CD1c-positive myeloid dendritic cell (primary cell): ENCODE data around the gene OBSCN.

Experiments
- DNase-seq: peaks from one replicate; pipeline ENCODE4 v3.0.0-alpha.2; 2016; ENCODE audit errors: extremely low spot score

The OBSCN gene

GRCh38 chr1:228400237-228400651 lies 192.4 kb downstream of the OBSCN start:
- DNase-seq: no peak

- no peak for DNase-seq
These were observed 193.0 kb downstream of the OBSCN start for GRCh38 chr1:228400692-228401454.

- no peak for DNase-seq
These were observed 194.2 kb downstream of the OBSCN start for GRCh38 chr1:228401782-228402640.

- DNase-seq: no peak
These were observed 194.8 kb downstream of the OBSCN start for GRCh38 chr1:228402641-228403025.

GRCh38 chr1:228403231-228403631 lies 195.4 kb downstream of the OBSCN start:
- no peak for DNase-seq

- peak; percentile 9 for DNase-seq
These were observed 196.4 kb downstream of the OBSCN start for GRCh38 chr1:228404107-228404720.

- DNase-seq: no peak
These were observed 197.5 kb downstream of the OBSCN start for GRCh38 chr1:228405200-228405978.

GRCh38 chr1:228405979-228406228 lies 198.1 kb downstream of the OBSCN start:
- DNase-seq: no peak

- no peak for DNase-seq
These were observed 199.5 kb downstream of the OBSCN start for GRCh38 chr1:228407106-228408040.

GRCh38 chr1:228408041-228408868 lies 200.4 kb downstream of the OBSCN start:
- DNase-seq: no peak

- no peak for DNase-seq
These were observed 201.3 kb downstream of the OBSCN start for GRCh38 chr1:228408869-228409805.

- no peak for DNase-seq
These were observed 202.2 kb downstream of the OBSCN start for GRCh38 chr1:228410015-228410414.

GRCh38 chr1:228410671-228411070 lies 202.8 kb downstream of the OBSCN start:
- no peak for DNase-seq

GRCh38 chr1:228411121-228411520 lies 203.3 kb downstream of the OBSCN start:
- no peak for DNase-seq

GRCh38 chr1:228411548-228412430 lies 203.9 kb downstream of the OBSCN start:
- DNase-seq: no peak

- no peak for DNase-seq
These were observed 205.6 kb downstream of the OBSCN start for GRCh38 chr1:228413241-228414010.
